ENCODE results near the gene HERPUD1. TPM values are rescaled to one million over a fixed set of nuclear protein-coding genes. Genes with fewer than 3 reads are reported as not detected.
"Not testable (repeated sequence)": the region's sequence is repeated elsewhere in the genome, so short reads cannot be mapped to it uniquely, and the experiment has no call there.

HERPUD1 gene
- polyA plus RNA-seq, 1 donor: 103 TPM

DNA sequence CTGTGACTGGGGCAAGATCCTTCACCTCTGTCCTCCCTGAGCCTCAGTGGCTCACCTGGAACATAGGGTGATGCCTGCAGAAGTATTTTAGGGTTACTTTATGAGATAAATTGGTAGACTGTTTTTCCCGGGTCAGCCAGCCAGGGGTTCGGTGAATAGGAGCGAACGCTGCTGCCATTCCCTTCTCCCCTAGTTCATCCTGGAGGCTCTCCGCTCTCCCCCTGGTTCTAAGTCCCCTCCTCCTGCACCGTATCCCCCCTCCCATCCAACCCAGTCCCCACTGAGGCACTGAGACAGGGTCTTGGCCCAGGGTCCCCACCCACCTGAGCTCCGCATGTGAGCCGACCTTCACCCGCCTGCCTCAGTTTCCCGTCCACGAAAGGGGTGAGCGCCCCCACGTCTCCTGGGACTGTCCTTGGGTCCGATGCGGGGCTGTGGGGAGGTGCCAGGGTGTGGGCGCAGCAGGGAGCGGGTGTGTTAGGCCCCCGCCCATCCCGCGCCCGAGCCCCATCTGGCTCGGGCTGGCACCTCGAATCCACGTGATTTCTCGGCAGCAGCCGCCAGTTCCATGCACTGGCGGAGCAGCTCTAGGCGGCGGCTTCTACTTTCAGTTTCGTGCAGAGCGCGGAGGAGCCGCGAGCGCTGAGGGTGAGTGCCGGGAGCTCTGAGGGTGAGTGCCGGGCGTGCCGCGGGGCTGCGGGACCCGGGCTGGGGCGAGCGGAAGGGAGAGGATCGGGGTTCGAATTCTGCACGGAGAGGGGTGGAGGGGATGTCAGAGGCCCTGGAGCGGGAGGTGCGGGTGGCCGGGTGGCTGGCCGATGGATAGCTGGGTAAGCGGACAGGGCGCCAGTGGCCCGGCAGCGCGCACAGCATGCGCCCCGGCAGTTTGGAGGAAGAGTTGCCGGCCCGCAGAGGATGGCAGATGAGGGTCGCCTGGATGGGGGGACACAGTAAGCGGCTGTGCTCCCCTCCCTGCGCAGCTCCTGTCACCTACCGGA lies 57.3 kb downstream of the HERPUD1 start, which contains the start of gene NLRC5:
Gene NLRC5, plus strand, starts transcription at position 610 of the 998 bp plus-strand sequence. CDS start 31,156 bp downstream, outside the sequence.
- Histone ChIP-seq H3K36me3 (ENCODE audit: control insufficient read depth, insufficient read depth, low read length) (no peaks in the 10 kb centered on the region), H3K9me3 (ENCODE audit: control insufficient read depth, low read depth, low read length) (no peaks in the 10 kb centered on the region), H3K4me1 (ENCODE audit: control insufficient read depth, insufficient read depth, low read length) (peaks cover 7% of the 10 kb centered on the region), H3K27me3 (ENCODE audit: control insufficient read depth, insufficient read depth, low read length) (no peaks in the 10 kb centered on the region), H3K27ac (ENCODE audit: low read length) (peak within 1 kb of the TSS; percentile 26), H3K4me3 (ENCODE audit: low read length) (peak within 1 kb of the TSS; percentile 62)
- peak; percentile 88 to 94 for DNase-seq
- WGBS (ENCODE audit: insufficient coverage, low lambda C conversion rate): no CpG with 5 or more reads among the region's 64 CpGs

DNA sequence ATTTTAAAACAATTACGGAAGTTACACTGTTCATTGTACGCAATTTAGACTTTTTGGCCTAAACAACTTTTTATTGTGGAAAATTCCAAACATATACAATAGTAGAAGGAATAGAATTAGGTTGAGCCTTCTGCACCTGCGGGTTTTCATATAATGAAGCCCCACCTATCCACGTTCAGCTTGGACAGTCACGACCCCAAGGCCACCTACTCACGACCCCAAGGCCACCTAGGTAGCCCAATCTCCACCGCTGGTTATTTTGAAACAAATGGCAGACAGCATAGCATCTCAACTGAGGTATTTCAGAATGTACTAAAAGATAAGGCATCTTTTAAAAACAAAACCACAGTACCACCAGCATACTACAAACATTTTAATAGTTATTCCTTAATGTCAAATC lies 58.0 kb downstream of the HERPUD1 start:
- Histone ChIP-seq H3K4me3 (ENCODE audit: low read length) (peak overlapping the region; percentile 62), H3K9me3 (ENCODE audit: control insufficient read depth, low read depth, low read length) (no peaks in the 10 kb centered on the region), H3K36me3 (ENCODE audit: control insufficient read depth, insufficient read depth, low read length) (no peaks in the 10 kb centered on the region), H3K4me1 (ENCODE audit: control insufficient read depth, insufficient read depth, low read length) (peaks cover 6% of the 10 kb centered on the region), H3K27me3 (ENCODE audit: control insufficient read depth, insufficient read depth, low read length) (peaks cover under 1% of the 10 kb centered on the region), H3K27ac (ENCODE audit: low read length) (no peak overlapping the region)
- no peak for DNase-seq
- WGBS (ENCODE audit: insufficient coverage, low lambda C conversion rate): no CpG with 5 or more reads among the region's 7 CpGs

DNA sequence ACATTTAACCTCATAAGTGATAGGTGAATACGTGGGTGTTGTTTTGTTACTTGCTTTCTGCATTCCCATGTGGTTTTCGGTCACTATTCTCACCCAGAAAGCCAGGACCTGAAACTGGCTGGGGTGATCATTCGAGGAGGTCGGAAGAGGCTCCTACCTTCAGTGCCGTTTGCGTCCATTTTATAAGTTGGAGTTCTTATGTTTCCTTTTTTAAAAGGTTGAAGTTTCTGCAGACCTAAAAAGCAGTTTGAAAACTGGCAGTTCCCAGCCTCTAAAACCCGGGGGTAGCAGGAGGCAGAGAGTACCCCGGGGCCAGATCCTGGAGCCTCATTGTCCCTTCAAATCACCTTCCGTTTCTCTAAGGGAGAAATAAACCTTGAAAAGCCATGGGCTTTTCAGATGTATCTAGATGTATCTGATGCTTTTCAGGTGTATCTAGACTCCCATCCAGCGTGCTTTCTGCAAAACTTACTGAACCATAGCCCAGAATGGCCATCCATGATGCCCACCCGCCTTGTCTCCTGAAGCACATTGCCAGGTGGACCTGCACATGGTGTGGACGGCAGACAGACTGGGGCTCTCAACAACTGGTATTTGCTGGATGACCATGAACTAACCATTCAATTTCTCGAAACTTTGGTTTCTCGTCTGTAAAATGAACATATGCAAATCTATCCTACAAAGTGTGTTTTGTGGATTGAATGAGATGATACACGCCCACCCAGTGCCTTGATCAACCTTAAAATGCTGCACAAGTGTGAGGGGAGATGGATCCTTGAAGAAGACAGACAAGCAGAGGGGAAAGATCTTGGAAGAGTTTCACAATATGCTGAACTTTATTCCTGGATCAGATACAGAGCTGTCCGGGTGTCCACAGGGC lies 58.7 kb downstream of the HERPUD1 start:
- DNase-seq: no peak
- H3K4me1 ChIP-seq (ENCODE audit: control insufficient read depth, insufficient read depth, low read length): peaks cover 4% of the 10 kb centered on the region
- 90% methylated on average over 2 of the region's 16 CpGs for WGBS (ENCODE audit: insufficient coverage, low lambda C conversion rate)
- no peak overlapping the region for H3K4me3 ChIP-seq (ENCODE audit: low read length)
- no peak overlapping the region for H3K27ac ChIP-seq (ENCODE audit: low read length)
- H3K9me3 ChIP-seq (ENCODE audit: control insufficient read depth, low read depth, low read length): no peaks in the 10 kb centered on the region
- no peaks in the 10 kb centered on the region for H3K36me3 ChIP-seq (ENCODE audit: control insufficient read depth, insufficient read depth, low read length)
- peaks cover 5% of the 10 kb centered on the region for H3K27me3 ChIP-seq (ENCODE audit: control insufficient read depth, insufficient read depth, low read length)

DNA sequence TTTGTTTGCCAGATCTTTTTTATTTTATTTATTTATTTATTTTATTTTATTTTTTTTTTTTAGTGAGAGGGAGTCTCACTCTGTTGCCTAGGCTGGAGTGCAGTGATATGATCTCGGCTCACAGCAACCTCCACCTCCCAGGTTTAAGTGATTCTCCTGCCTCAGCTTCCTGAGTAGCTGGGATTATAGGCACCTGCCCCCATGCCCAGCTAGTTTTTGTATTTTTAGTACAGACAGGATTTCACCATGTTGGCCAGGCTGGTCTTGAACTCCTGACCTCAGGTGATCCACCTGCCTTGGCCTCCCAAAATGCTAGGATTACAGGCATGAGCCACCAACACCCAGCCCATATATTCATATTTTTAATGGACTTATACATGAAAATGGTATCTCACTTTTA lies 60.5 kb downstream of the HERPUD1 start:
- not testable (repeated sequence) for H3K9me3 ChIP-seq (ENCODE audit: control insufficient read depth, low read depth, low read length)

DNA sequence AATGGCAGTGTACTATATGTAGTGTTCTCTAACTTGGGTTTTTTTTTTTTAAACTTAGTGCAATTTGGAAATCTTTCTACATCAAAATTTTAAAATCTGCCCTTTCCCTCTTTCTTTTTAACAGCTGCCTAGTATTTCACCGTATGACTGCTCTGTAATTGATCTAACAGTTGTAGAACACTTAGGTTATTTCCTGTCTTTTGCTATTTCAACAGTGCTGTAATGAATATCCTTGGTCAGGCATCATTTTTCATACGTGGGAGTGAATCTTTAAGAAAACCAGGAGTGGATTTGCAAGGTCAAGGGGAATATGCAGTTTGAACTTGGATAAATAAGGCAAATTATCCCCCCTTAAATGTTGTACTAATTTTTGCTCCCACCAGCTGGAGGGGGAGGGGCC lies 61.3 kb downstream of the HERPUD1 start:
- Histone ChIP-seq H3K27me3 (ENCODE audit: control insufficient read depth, insufficient read depth, low read length) (peaks cover 5% of the 10 kb centered on the region), H3K9me3 (ENCODE audit: control insufficient read depth, low read depth, low read length) (no peaks in the 10 kb centered on the region), H3K36me3 (ENCODE audit: control insufficient read depth, insufficient read depth, low read length) (no peaks in the 10 kb centered on the region), H3K4me1 (ENCODE audit: control insufficient read depth, insufficient read depth, low read length) (peaks cover 4% of the 10 kb centered on the region), H3K4me3 (ENCODE audit: low read length) (no peak overlapping the region), H3K27ac (ENCODE audit: low read length) (no peak overlapping the region)
- 33% methylated on average over 1 of the region's 2 CpGs for WGBS (ENCODE audit: insufficient coverage, low lambda C conversion rate)
- DNase-seq: no peak

More for the DNA sequence above, 60.5 kb downstream of the HERPUD1 start:
- H3K27me3 ChIP-seq (ENCODE audit: control insufficient read depth, insufficient read depth, low read length); H3K36me3 ChIP-seq (ENCODE audit: control insufficient read depth, insufficient read depth, low read length); DNase-seq; H3K4me3 ChIP-seq (ENCODE audit: low read length); H3K4me1 ChIP-seq (ENCODE audit: control insufficient read depth, insufficient read depth, low read length); H3K27ac ChIP-seq (ENCODE audit: low read length): not testable (repeated sequence)
- no CpG with 5 or more reads among the region's 1 CpG for WGBS (ENCODE audit: insufficient coverage, low lambda C conversion rate)

DNA sequence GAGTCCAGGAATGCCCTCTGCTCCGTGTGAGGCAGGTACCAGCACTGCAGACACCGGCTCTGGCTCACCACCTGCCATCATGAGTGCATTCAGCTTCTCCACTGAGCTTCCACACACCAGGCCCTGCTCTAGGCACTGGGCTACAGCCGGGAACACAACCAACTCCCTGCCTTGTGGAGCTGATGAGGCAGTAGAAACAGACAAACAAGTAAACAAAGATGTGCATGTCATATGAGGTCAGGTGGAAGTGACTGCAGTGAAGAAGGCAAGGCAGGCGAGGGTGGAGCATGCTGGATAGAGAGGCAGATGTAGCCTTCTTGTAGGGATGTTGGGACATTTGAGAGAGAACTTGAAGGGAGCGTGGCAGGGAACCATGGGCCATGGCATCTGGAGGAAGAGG lies 62.4 kb downstream of the HERPUD1 start:
- Histone ChIP-seq H3K4me3 (ENCODE audit: low read length) (no peak overlapping the region), H3K27ac (ENCODE audit: low read length) (no peak overlapping the region)

More for the DNA sequence above, 62.4 kb downstream of the HERPUD1 start:
- Histone ChIP-seq H3K4me1 (ENCODE audit: control insufficient read depth, insufficient read depth, low read length) (no peaks in the 10 kb centered on the region), H3K27me3 (ENCODE audit: control insufficient read depth, insufficient read depth, low read length) (peaks cover 5% of the 10 kb centered on the region), H3K9me3 (ENCODE audit: control insufficient read depth, low read depth, low read length) (no peaks in the 10 kb centered on the region), H3K36me3 (ENCODE audit: control insufficient read depth, insufficient read depth, low read length) (no peaks in the 10 kb centered on the region)
- no peak for DNase-seq
- WGBS (ENCODE audit: insufficient coverage, low lambda C conversion rate): 88% methylated on average over 1 of the region's 5 CpGs

Other genes starting within 250 kb of the HERPUD1 start
- gene MT1X, start 249.7 kb upstream of the HERPUD1 start, polyA plus RNA-seq: 112 TPM
- 40.4 TPM for gene NUP93, start 202.0 kb upstream of the HERPUD1 start, polyA plus RNA-seq
- 0.21 TPM for gene SLC12A3, start 66.9 kb upstream of the HERPUD1 start, polyA plus RNA-seq
- 3.1 TPM for gene CETP, start 29.8 kb downstream of the HERPUD1 start, polyA plus RNA-seq
- gene NLRC5, start 57.4 kb downstream of the HERPUD1 start, polyA plus RNA-seq: 11.1 TPM
- gene CPNE2, start 160.4 kb downstream of the HERPUD1 start, polyA plus RNA-seq: 22.6 TPM

All from large intestine (tissue), 3 donors.